Measurements from ENCODE around the gene AGAP3.

Gene AGAP3

DNA sequence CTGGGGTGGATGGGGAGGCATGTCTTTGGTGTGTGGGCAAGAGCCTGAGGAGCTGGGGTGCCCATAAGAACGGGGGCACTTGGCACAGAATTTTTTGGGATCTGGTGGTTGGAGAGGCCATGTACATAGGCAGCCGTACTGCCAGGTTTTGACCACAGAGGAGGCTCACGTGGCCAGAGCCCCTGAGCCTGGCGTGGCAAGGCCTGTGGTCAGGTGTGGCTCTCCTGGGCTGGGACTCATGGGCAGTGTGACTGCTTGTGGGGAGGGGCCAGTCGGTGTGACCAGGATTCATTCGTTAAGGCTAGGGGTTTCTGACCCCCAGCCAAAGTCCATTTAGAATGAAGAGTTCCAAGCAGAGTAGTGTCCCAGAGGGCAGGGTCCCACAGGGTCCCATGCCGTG, 38.2 kb downstream of the AGAP3 start:
- TF ChIP-seq, protein P1, sequence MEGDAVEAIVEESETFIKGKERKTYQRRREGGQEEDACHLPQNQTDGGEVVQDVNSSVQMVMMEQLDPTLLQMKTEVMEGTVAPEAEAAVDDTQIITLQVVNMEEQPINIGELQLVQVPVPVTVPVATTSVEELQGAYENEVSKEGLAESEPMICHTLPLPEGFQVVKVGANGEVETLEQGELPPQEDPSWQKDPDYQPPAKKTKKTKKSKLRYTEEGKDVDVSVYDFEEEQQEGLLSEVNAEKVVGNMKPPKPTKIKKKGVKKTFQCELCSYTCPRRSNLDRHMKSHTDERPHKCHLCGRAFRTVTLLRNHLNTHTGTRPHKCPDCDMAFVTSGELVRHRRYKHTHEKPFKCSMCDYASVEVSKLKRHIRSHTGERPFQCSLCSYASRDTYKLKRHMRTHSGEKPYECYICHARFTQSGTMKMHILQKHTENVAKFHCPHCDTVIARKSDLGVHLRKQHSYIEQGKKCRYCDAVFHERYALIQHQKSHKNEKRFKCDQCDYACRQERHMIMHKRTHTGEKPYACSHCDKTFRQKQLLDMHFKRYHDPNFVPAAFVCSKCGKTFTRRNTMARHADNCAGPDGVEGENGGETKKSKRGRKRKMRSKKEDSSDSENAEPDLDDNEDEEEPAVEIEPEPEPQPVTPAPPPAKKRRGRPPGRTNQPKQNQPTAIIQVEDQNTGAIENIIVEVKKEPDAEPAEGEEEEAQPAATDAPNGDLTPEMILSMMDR (IDR thresholded peaks at IDR 0.05; ENCODE audit: low read depth, low read length): no peak
- no peak for DNase-seq (ENCODE audit: extremely low read depth, low read depth)

DNA sequence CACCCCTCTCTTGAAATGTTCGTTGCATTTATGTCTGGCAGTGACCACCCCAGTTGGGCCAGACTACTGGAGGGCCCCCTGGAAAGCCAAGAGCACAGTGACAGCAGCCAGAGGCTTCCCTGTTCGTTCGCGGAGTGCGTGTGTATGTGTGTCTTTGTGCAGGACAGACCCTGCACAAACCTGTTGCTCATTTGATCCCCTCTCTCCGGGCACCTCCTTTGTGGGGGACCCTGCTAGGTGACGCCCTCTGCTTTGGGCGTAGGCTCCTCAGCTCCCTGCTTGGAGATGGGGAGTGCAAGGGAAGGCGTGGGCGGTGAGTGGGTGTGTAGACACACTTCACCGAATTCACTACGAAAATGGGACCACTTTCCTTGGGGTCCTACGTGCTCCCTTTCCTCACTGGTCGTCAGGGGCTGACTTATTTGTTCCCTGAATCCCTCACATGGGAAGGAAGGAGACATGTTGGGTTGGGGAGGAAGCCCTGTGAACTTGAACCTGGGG, 38.7 kb downstream of the AGAP3 start:
- TF ChIP-seq, protein P1 (IDR thresholded peaks at IDR 0.05; ENCODE audit: low read depth, low read length): no peak
- no peak for DNase-seq (ENCODE audit: extremely low read depth, low read depth)

GRCh38 chr7:151125470-151125845, 39.2 kb downstream of the AGAP3 start:
- TF ChIP-seq, protein P1 (IDR thresholded peaks at IDR 0.05; ENCODE audit: low read depth, low read length): peak; percentile 11
- DNase-seq (ENCODE audit: extremely low read depth, low read depth): no peak

- TF ChIP-seq, protein P1 (IDR thresholded peaks at IDR 0.05; ENCODE audit: low read depth, low read length): no peak
- no peak for DNase-seq (ENCODE audit: extremely low read depth, low read depth)
Measured at GRCh38 chr7:151125846-151126481, 39.7 kb downstream of the AGAP3 start.

- no peak for DNase-seq (ENCODE audit: extremely low read depth, low read depth)
- TF ChIP-seq, protein P1 (IDR thresholded peaks at IDR 0.05; ENCODE audit: low read depth, low read length): no peak
Measured at GRCh38 chr7:151126491-151127137, 40.3 kb downstream of the AGAP3 start.

- TF ChIP-seq, protein P1 (IDR thresholded peaks at IDR 0.05; ENCODE audit: low read depth, low read length): no peak
- DNase-seq (ENCODE audit: extremely low read depth, low read depth): no peak
Measured at GRCh38 chr7:151128144-151128543, 41.9 kb downstream of the AGAP3 start.

- no peak for DNase-seq (ENCODE audit: extremely low read depth, low read depth)
- TF ChIP-seq, protein P1 (IDR thresholded peaks at IDR 0.05; ENCODE audit: low read depth, low read length): no peak
Measured at GRCh38 chr7:151128716-151129115, 42.4 kb downstream of the AGAP3 start.

Measured in AG09319 (cell line).